ENCODE data around the gene CAPN5. TPM values are rescaled to one million over a fixed set of nuclear protein-coding genes. Genes with fewer than 3 reads are reported as not detected.

The CAPN5 gene
- total and polyA plus RNA-seq, 2 of the 13 experiments (the other 11 are each of a cell fraction or from before 2014, with no cell fraction given), result 0.27 to 1.2 TPM

DNA sequence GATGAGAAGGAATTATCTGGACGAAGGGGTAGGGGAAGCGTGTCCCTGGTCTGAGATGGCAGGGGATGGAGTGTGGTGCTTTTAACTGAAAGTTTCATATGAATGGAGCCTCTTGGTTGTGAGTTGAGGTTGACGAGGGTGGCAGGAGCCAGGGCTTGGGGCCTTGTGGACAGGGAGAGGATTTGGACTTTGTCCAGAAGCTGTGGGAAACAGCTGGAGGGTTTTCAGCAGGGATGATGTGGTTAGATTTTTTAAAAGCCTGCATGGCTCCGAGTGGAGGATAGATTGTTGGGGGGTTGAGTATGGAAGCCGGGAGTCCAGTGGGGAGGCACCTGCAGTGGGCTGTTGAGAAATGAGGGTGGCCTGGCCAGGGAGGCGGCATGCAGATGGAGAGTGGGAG, 86.1 kb downstream of the CAPN5 start:
- H3K36me3 ChIP-seq (replicated peaks in 1 of 2; ENCODE audit: control insufficient read depth in 1 of 2, insufficient read depth in 2 of 2, low read length in 2 of 2), result no peaks in the 10 kb centered on the region
- H3K9me3 ChIP-seq (ENCODE audit: low read length), result no peaks in the 10 kb centered on the region
- no peak overlapping the region for H3K4me2 ChIP-seq (ENCODE audit: low read depth, low read length)
- no peak overlapping the region for H3K4me3 ChIP-seq (replicated peaks in 1 of 3; ENCODE audit: insufficient read depth in 1 of 3, low read depth in 2 of 3, low read length in 3 of 3)
- H3K27me3 ChIP-seq (ENCODE audit: control insufficient read depth in 1 of 2, insufficient read depth in 2 of 2, low read length in 2 of 2), result no peaks in the 10 kb centered on the region
- H2AFZ ChIP-seq (ENCODE audit: low read length), result no peak overlapping the region
- no TSS peak for BruUV-seq (replicated peaks)
- no peak overlapping the region for H3K27ac ChIP-seq (ENCODE audit: extremely low read length, insufficient read depth, low read length)
- TF ChIP-seq ZFX (CRISPR knock-in tag; IDR thresholded peaks at IDR 0.05; ENCODE audit: low read depth) (0 out of 2 replicates have a peak, but pooled peaks have one; percentile 4), HNF4A (CRISPR knock-in tag; IDR thresholded peaks at IDR 0.05) (peak; percentile 32; the same call in 1 of the 2 replicates), FOXK1 (CRISPR knock-in tag; IDR thresholded peaks at IDR 0.05; ENCODE audit: borderline replicate concordance, low read depth) (no peak)
- TF ChIP-seq, protein P1, sequence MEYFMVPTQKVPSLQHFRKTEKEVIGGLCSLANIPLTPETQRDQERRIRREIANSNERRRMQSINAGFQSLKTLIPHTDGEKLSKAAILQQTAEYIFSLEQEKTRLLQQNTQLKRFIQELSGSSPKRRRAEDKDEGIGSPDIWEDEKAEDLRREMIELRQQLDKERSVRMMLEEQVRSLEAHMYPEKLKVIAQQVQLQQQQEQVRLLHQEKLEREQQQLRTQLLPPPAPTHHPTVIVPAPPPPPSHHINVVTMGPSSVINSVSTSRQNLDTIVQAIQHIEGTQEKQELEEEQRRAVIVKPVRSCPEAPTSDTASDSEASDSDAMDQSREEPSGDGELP (IDR thresholded peaks at IDR 0.05; ENCODE audit: borderline replicate concordance, low read depth), result peak; percentile 67
- H3K79me2 ChIP-seq (ENCODE audit: insufficient read depth, low read length), result no peaks in the 10 kb centered on the region
- peak; percentile 42; the same call in 2 of the 3 replicates for ATAC-seq
- DNase-seq (ENCODE audit: low spot score), result no peak
- no peak for FAIRE-seq
- intact Hi-C loops (cut with micrococcal nuclease; ENCODE audit: unreplicated experiment), result no loop called here
- WGBS (ENCODE audit: low lambda C conversion rate), result 67% methylated on average over 6 of the region's 6 CpGs
- CTCF ChIA-PET (ENCODE audit: low intra/inter-chr PET ratio, low total read pairs), result no interaction called here
- in situ Hi-C loops (cut with HindIII; ENCODE audit: extremely low pct_ligation_motif_present, low pct_unique_long_range_greater_than_20kb), result no loop called here
- H3K4me1 ChIP-seq (ENCODE audit: insufficient read depth, low read length), result peaks cover 20% of the 10 kb centered on the region
- no peak overlapping the region for H3K9ac ChIP-seq (ENCODE audit: insufficient read depth, low read depth, low read length)
- POLR2A ChIA-PET, result interaction anchor here (0.6 to 1.3 kb wide), 2 partner anchors 8 to 22 kb away, joined by 3 read pairs; no protein-coding TSS in a partner anchor
- no peaks in the 10 kb centered on the region for H4K20me1 ChIP-seq (ENCODE audit: insufficient read depth, low read length)

DNA sequence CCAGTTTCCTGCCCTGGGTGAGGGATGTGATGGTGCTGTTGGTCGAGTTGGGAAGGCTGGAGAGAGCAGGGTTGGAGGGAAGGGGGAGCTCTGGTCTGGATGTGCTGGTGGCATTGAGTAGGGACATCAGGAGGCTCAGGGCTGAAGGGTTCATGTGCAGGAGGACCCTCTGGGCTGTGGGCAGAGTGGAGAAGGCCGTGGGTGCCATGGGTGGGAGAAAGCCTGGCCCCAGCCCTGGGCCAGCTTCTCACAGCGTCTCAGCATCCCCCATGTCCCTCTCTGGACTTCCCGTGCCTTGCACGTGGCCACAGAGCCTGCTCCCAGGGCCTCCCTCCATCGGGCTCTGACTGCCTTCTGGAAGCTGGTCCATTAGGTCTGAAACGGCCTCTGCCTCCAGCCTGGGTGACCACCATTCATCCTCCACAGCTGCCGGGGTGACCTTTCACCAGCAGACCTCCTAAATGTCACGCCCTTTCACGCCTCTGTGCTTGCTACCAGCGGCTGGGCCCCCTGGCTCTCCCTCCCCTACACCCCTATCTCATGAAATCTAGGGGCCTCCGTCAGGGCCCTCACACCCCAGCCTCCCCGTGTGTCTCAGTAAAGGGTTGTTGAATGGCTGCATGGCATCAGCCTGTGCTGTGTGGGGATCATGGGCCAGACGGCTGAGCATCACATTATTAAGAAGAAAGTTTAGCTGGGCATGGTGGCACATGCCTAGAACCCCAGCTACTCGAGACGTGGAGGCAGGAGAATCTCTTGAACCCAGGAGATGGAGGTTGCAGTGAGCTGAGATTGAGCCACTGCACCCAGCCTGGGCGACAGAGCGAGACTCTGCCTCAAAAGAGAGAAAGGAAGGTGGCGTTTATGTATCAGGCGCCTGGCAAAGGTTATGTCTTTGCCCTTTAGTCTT, 86.8 kb downstream of the CAPN5 start:
- TF ChIP-seq ZNF143 (CRISPR knock-in tag; IDR thresholded peaks at IDR 0.05), result no peak
- Histone ChIP-seq H3K4me2 (ENCODE audit: low read depth, low read length) (no peak overlapping the region), H3K9me3 (ENCODE audit: low read length) (no peaks in the 10 kb centered on the region), H2AFZ (ENCODE audit: low read length) (no peak overlapping the region), H3K27ac (ENCODE audit: extremely low read length, insufficient read depth, low read length) (no peak overlapping the region), H4K20me1 (ENCODE audit: insufficient read depth, low read length) (no peaks in the 10 kb centered on the region), H3K36me3 (replicated peaks in 1 of 2; ENCODE audit: control insufficient read depth in 1 of 2, insufficient read depth in 2 of 2, low read length in 2 of 2) (no peaks in the 10 kb centered on the region), H3K9ac (ENCODE audit: insufficient read depth, low read depth, low read length) (no peak overlapping the region), H3K27me3 (ENCODE audit: control insufficient read depth in 1 of 2, insufficient read depth in 2 of 2, low read length in 2 of 2) (no peaks in the 10 kb centered on the region), H3K4me1 (ENCODE audit: insufficient read depth, low read length) (peaks cover 20% of the 10 kb centered on the region), H3K4me3 (replicated peaks in 1 of 3; ENCODE audit: insufficient read depth in 1 of 3, low read depth in 2 of 3, low read length in 3 of 3) (no peak overlapping the region), H3K79me2 (ENCODE audit: insufficient read depth, low read length) (no peaks in the 10 kb centered on the region)
- in situ Hi-C loops (cut with HindIII; ENCODE audit: extremely low pct_ligation_motif_present, low pct_unique_long_range_greater_than_20kb), result no loop called here
- DNase-seq (ENCODE audit: low spot score) (no peak), ATAC-seq (no peak), FAIRE-seq (no peak)
- BruUV-seq (replicated peaks), result no TSS peak
- intact Hi-C loops (cut with micrococcal nuclease; ENCODE audit: unreplicated experiment), result no loop called here
- ChIA-PET POLR2A (interaction anchor here (0.6 to 1.3 kb wide), 2 partner anchors 9 to 23 kb away, joined by 3 read pairs; no protein-coding TSS in a partner anchor), CTCF (ENCODE audit: low intra/inter-chr PET ratio, low total read pairs) (no interaction called here)
- 88% methylated on average over 18 of the region's 20 CpGs for WGBS (ENCODE audit: low lambda C conversion rate)

Measured in HepG2 (cell line).